Lower lobe of right lung (tissue), 2 donors: ENCODE measurements around the gene TRMT2B. TPM values are rescaled to one million over a fixed set of nuclear protein-coding genes. Genes with fewer than 3 reads are reported as not detected.
"Not testable (repeated sequence)": the region's sequence is repeated elsewhere in the genome, so short reads cannot be mapped to it uniquely, and the experiment has no call there.

Experiments
- ATAC-seq, 2 donors: fragments of 200-7000 bp; cut with Tn5 transposase; one replicate each; pipeline ENCODE4 v1.9.1; 2020 to 2022; ENCODE audit warnings: mild to moderate bottlenecking in 2 of 2, moderate library complexity in 2 of 2
- DNase-seq: peaks from one replicate; pipeline ENCODE4 v3.0.0-alpha.2; 2020
- H3K27ac ChIP-seq: fragments of 200-600 bp; one replicate; pipeline ENCODE4 v1.8.0; 2022
- H3K27me3 ChIP-seq: fragments of 200-600 bp; one replicate; pipeline ENCODE4 v1.8.0; 2022; ENCODE audit warnings: low read depth
- H3K36me3 ChIP-seq: fragments of 200-600 bp; one replicate; pipeline ENCODE4 v1.8.0; 2022; ENCODE audit warnings: mild to moderate bottlenecking
- H3K4me1 ChIP-seq: fragments of 200-600 bp; one replicate; pipeline ENCODE4 v1.8.0; 2022
- H3K4me3 ChIP-seq: fragments of 200-600 bp; one replicate; pipeline ENCODE4 v1.8.0; 2022; ENCODE audit warnings: mild to moderate bottlenecking
- H3K9me3 ChIP-seq: fragments of 200-600 bp; one replicate; pipeline ENCODE4 v1.8.0; 2022
- intact Hi-C: fragments of 100-400 bp; cut with DNase I; formaldehyde crosslinking; loops from one replicate; pipeline ENCODE4 v1.11.0; 2022
- total RNA-seq: library from RNA; stranded (reverse); fragmentation: NEBNext Ultra II Directional; extraction: Animal tissue kit (Norgen Biotek cat#: 25700); gene quantifications from one replicate; pipeline ENCODE4 v1.2.1, GENCODE V29; 2021
- TF ChIP-seq, protein P1 (sequence below): fragments of 200-600 bp; IDR thresholded peaks from one replicate; pipeline ENCODE4 v1.8.0; 2022; ENCODE audit warnings: antibody characterized with exemption, mild to moderate bottlenecking
- donor health status: DM: no; HTN: yes; CAD: no; lungs with severe emphysema.

The TRMT2B gene
- total RNA-seq, 1 donor from 2014 or later = 19.4 TPM

DNA sequence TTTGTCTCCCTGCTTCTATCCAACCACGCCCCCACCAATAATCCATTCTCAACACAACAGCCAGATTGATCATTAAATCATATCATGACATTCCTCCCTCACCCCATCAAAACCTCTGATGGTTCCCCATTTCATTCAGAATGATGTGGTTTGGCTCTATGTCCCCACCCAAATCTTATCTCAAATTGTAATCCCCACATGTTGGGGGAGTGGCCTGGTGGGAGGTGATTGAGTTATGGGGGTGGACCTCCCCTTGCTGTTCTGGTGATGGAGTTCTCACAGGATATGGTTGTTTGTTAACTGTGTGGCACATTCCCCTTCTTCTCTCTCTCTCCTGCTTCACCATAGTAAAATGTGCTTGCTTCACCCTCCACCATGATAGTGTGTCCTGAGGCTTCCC is 23.3 kb downstream of the TRMT2B start:
- Histone ChIP-seq H3K27ac (no peak overlapping the region), H3K9me3 (no peaks in the 10 kb centered on the region), H3K4me3 (no peak overlapping the region), H3K27me3 (no peaks in the 10 kb centered on the region), H3K4me1 (no peaks in the 10 kb centered on the region), H3K36me3 (peaks cover 33% of the 10 kb centered on the region)
- TF ChIP-seq, protein P1, sequence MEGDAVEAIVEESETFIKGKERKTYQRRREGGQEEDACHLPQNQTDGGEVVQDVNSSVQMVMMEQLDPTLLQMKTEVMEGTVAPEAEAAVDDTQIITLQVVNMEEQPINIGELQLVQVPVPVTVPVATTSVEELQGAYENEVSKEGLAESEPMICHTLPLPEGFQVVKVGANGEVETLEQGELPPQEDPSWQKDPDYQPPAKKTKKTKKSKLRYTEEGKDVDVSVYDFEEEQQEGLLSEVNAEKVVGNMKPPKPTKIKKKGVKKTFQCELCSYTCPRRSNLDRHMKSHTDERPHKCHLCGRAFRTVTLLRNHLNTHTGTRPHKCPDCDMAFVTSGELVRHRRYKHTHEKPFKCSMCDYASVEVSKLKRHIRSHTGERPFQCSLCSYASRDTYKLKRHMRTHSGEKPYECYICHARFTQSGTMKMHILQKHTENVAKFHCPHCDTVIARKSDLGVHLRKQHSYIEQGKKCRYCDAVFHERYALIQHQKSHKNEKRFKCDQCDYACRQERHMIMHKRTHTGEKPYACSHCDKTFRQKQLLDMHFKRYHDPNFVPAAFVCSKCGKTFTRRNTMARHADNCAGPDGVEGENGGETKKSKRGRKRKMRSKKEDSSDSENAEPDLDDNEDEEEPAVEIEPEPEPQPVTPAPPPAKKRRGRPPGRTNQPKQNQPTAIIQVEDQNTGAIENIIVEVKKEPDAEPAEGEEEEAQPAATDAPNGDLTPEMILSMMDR = no peak
- intact Hi-C loops = no loop called here
- no peak for ATAC-seq
- DNase-seq = no peak

DNA sequence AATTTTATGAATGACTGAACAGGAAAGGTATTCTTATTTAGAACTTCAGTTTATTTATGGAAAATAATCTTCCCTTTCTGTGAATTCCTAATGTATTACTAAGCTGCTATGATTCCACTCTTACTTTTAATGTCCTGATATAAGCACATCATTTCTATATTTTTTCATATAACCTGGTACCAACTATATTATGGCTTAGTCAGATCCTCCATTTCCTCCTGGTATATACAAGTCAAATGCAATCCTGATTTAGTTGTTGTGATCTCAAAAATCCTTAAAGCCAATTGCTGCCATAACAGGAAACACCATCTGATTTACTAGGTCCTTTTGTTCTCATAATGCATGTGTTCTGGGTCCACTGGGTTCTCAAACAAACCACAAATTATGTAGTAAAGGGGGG is 26.8 kb downstream of the TRMT2B start:
- TF ChIP-seq, protein P1 = no peak
- ATAC-seq (no peak), DNase-seq (no peak)
- no peaks in the 10 kb centered on the region for H3K27me3 ChIP-seq
- no peaks in the 10 kb centered on the region for H3K9me3 ChIP-seq
- peaks cover 44% of the 10 kb centered on the region for H3K36me3 ChIP-seq
- H3K27ac ChIP-seq = no peak overlapping the region
- intact Hi-C loops = no loop called here
- H3K4me1 ChIP-seq = no peaks in the 10 kb centered on the region
- no peak overlapping the region for H3K4me3 ChIP-seq

DNA sequence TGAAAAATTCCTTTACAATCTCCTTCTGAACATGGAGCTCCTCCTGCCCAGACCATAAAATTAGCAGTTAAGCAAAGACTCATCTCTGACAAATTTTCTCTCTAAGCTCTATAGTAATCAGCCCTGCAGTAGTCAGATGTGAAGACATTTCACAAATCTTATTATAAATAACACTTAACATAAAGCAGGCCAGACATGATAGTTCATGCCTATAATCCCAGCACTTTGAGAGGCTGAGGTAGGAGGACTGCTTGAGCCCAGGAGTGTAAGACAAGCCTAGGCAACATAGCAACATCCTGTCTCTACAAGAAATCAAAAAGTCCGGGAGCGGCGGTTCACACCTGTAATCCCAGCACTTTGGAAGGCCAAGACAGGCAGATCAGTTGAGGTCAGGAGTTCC is 29.9 kb downstream of the TRMT2B start:
- no peaks in the 10 kb centered on the region for H3K4me1 ChIP-seq
- ATAC-seq (no peak), DNase-seq (no peak)
- intact Hi-C loops = no loop called here
- no peaks in the 10 kb centered on the region for H3K27me3 ChIP-seq
- peaks cover 62% of the 10 kb centered on the region for H3K36me3 ChIP-seq
- TF ChIP-seq, protein P1 = no peak
- H3K4me3 ChIP-seq = no peak overlapping the region
- H3K9me3 ChIP-seq = no peaks in the 10 kb centered on the region
- no peak overlapping the region for H3K27ac ChIP-seq

DNA sequence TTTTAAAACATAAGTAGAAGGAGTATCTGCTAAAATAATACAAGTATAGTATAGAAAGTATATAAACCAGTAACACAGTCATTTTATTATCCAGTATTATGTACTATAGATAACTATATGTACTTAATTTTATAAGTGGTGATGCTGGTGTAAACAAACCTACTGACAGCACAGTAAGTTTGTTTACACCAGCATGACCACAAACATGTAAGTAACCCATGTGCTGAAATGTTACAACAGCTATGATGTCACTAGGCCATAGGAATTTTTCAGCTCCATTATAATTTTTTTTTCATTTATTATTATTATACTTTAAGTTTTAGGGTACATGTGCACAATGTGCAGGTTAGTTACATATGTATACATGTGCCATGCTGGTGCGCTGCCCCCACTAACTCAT is 39.9 kb downstream of the TRMT2B start:
- H3K27ac ChIP-seq, H3K9me3 ChIP-seq, intact Hi-C loops, DNase-seq, H3K4me1 ChIP-seq, ATAC-seq, H3K27me3 ChIP-seq, H3K4me3 ChIP-seq: not testable (repeated sequence)
- peaks cover 80% of the 10 kb centered on the region for H3K36me3 ChIP-seq

DNA sequence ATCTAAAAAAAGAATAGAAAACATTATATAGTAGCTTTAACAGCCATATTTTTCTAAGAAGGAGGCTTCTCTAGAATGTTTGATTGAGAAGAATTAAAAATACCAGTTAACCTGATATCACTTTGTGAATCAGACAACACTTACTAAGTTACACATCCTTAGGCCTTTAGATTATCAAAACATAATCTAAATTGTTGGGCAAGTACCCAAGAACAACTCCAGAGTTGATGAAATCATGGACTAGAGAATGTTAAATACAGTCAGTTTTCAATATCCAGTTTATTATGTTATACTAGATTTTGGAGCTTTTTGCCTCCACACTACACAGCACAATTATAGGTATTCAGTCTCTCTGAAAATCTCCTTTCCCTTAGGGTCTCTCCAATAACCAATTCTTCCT is 42.8 kb downstream of the TRMT2B start:
- no peaks in the 10 kb centered on the region for H3K4me1 ChIP-seq
- intact Hi-C loops = no loop called here
- ATAC-seq (no peak), DNase-seq (no peak)
- peaks cover 69% of the 10 kb centered on the region for H3K36me3 ChIP-seq
- H3K9me3 ChIP-seq = no peaks in the 10 kb centered on the region
- H3K27me3 ChIP-seq = no peaks in the 10 kb centered on the region
- H3K27ac ChIP-seq = no peak overlapping the region
- TF ChIP-seq, protein P1 = no peak
- no peak overlapping the region for H3K4me3 ChIP-seq

DNA sequence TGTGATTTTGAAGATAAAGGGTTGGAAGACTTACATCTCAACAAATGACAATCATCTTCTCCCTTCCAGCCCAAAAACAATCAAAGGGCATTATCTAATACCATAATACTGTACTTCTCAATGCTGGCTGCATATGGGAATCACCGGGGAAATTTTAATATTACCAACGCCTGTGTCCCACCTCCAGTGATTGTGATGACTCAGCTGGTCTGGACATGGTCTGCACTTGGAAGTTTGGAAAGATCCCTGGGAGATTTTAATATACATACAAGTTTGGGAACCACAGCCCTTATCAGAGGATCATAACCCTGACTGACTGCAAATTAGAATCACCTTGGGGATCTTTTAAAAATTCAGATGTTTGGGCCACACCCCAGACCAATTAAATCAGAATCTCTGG is 52.5 kb downstream of the TRMT2B start:
- TF ChIP-seq, protein P1 = no peak
- Histone ChIP-seq H3K27ac (no peak overlapping the region), H3K4me3 (no peak overlapping the region), H3K4me1 (no peaks in the 10 kb centered on the region), H3K36me3 (peaks cover 7% of the 10 kb centered on the region), H3K27me3 (no peaks in the 10 kb centered on the region), H3K9me3 (no peaks in the 10 kb centered on the region)
- no peak for DNase-seq
- ATAC-seq = no peak
- intact Hi-C loops = no loop called here
